ENCODE results near the gene IL2RA.
"Not testable (repeated sequence)": the region's sequence is repeated elsewhere in the genome, so short reads cannot be mapped to it uniquely, and the experiment has no call there.

Gene IL2RA

GRCh38 chr10:6062101-6062771, at the start of gene IL2RA:
Gene IL2RA, minus strand, starts transcription at chr10:6062367. Its CDS starts 216 bp downstream, at chr10:6062151.
- peak; percentile 78 to 79 for DNase-seq

- DNase-seq = no peak
These were observed 48.0 kb upstream of the IL2RA start for GRCh38 chr10:6110136-6110535.

- no peak for DNase-seq
These were observed 47.2 kb upstream of the IL2RA start for GRCh38 chr10:6109444-6109775.

- peak in 1 of 2 donors; percentile 38 for DNase-seq
These were observed 46.7 kb upstream of the IL2RA start for GRCh38 chr10:6108631-6109443.

GRCh38 chr10:6108072-6108471, 45.9 kb upstream of the IL2RA start:
- DNase-seq = no peak

GRCh38 chr10:6107616-6108015, 45.4 kb upstream of the IL2RA start:
- not testable (repeated sequence) for DNase-seq

GRCh38 chr10:6103591-6103990, 41.4 kb upstream of the IL2RA start:
- no peak for DNase-seq

GRCh38 chr10:6102128-6102527, 40.0 kb upstream of the IL2RA start:
- DNase-seq = no peak

GRCh38 chr10:6101181-6101580, 39.0 kb upstream of the IL2RA start:
- DNase-seq = no peak

GRCh38 chr10:6100370-6100769, 38.2 kb upstream of the IL2RA start:
- DNase-seq = no peak

- no peak for DNase-seq
These were observed 36.0 kb upstream of the IL2RA start for GRCh38 chr10:6098156-6098555.

- DNase-seq = no peak
These were observed 34.9 kb upstream of the IL2RA start for GRCh38 chr10:6097063-6097462.

GRCh38 chr10:6095810-6096570, 33.8 kb upstream of the IL2RA start:
- no peak for DNase-seq

GRCh38 chr10:6092731-6093130, 30.6 kb upstream of the IL2RA start:
- no peak for DNase-seq

- no peak for DNase-seq
These were observed 29.5 kb upstream of the IL2RA start for GRCh38 chr10:6091630-6092029.

GRCh38 chr10:6089334-6090219, 27.4 kb upstream of the IL2RA start:
- DNase-seq = peak; percentile 32 to 38

- DNase-seq = peak; percentile 98
These were observed 26.7 kb upstream of the IL2RA start, which contains the start of gene RBM17 for GRCh38 chr10:6088721-6089333. Gene RBM17, plus strand, starts transcription at chr10:6089034. Its CDS starts 8,032 bp downstream, at chr10:6097066.

- peak; percentile 88 to 91 for DNase-seq
These were observed 24.4 kb upstream of the IL2RA start for GRCh38 chr10:6086375-6087233.

- peak; percentile 62 to 69 for DNase-seq
These were observed 21.6 kb upstream of the IL2RA start for GRCh38 chr10:6083523-6084475.

Data from stimulated activated CD4-positive, alpha-beta T cell treated with anti-CD3 and anti-CD28 coated beads, Interleukin-2, amount 100 ng/mL, for 24 hours (primary cell).